Measurements from ENCODE around the gene CBX1. TPM values are rescaled to one million over a fixed set of nuclear protein-coding genes. Genes with fewer than 3 reads are reported as not detected.

CBX1 gene
- total and polyA plus RNA-seq, 2 of the 8 experiments (the other 6 are each of a cell fraction or from before 2014, with no cell fraction given), result 38.7 to 173 TPM

DNA sequence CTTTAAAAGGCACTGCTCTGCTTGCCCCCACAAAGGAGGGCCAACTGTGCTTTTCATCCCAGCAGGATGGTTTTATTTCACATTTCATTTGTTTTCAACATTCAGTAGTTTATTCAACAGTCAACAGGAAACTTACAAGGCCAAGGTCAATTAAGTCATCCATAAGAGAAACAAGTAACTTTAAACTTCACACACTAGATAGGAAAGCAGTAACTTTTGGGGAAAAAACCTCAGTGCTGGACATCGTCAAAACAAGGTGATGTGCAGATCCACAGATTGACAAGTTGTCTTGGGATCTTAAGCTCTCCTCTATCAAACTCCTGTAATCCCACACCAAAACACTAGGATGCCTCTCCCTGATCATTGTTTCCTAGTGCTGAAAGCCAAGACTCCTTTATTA lies 34.6 kb downstream of the CBX1 start:
- Histone ChIP-seq H3K4me3 (ENCODE audit: extremely low read depth in 1 of 4, insufficient read depth in 2 of 4, low read depth in 3 of 4, low read length in 4 of 4) (no peak overlapping the region), H3K23ac (ENCODE audit: insufficient read length) (no peak overlapping the region), H3K79me2 (ENCODE audit: control insufficient read depth in 1 of 2, insufficient read depth in 2 of 2, low read length in 2 of 2) (no peaks in the 10 kb centered on the region; a peak in 1 of 4 replicates), H2AFZ (ENCODE audit: low read length) (no peak overlapping the region), H2BK5ac (ENCODE audit: low read depth, low read length) (no peak overlapping the region), H2BK120ac (replicated peaks; ENCODE audit: low read depth, low read length) (no peak overlapping the region), H3K9ac (replicated peaks in 1 of 4; ENCODE audit: extremely low read depth in 1 of 4, low read depth in 3 of 4, low read length in 3 of 4) (no peak overlapping the region), H3K27me3 (replicated peaks in 1 of 4; ENCODE audit: control insufficient read depth in 3 of 4, extremely low read depth in 1 of 4, insufficient read depth in 3 of 4, low read length in 3 of 4) (no peaks in the 10 kb centered on the region), H3K56ac (replicated peaks; ENCODE audit: insufficient read length, low read depth, low read length) (no peak overlapping the region), H3K18ac (ENCODE audit: extremely low read depth, low read length) (no peak overlapping the region), H3K4me1 (replicated peaks in 1 of 4; ENCODE audit: control insufficient read depth in 3 of 4, insufficient read depth in 4 of 4, low read length in 3 of 4) (peaks cover 0 to 2% (median 0%) of the 10 kb centered on the region in 4 experiments; a peak in 1 of 7 replicates), H2BK15ac (ENCODE audit: low read length) (no peak overlapping the region), H3K23me2 (ENCODE audit: low read depth, low read length) (no peaks in the 10 kb centered on the region), H3K9me3 (ENCODE audit: insufficient read depth in 2 of 2, low read depth in 1 of 2, low read length in 1 of 2) (no peaks in the 10 kb centered on the region), H4K91ac (replicated peaks; ENCODE audit: insufficient read length, low read length) (no peak overlapping the region), H3K36me3 (ENCODE audit: control insufficient read depth in 2 of 4, insufficient read depth in 4 of 4, low read length in 3 of 4) (peaks cover 11 to 62% (median 29%) of the 10 kb centered on the region in 4 experiments), H2BK20ac (ENCODE audit: low read length) (no peak overlapping the region), H3K4ac (replicated peaks; ENCODE audit: insufficient read length, low read depth, low read length) (no peak overlapping the region), H4K8ac (ENCODE audit: extremely low read depth, insufficient read depth, low read length) (no peak overlapping the region), H3K14ac (ENCODE audit: insufficient read length) (no peak overlapping the region), H3K27ac (ENCODE audit: low read depth, low read length) (no peak overlapping the region), H3K4me2 (ENCODE audit: insufficient read depth in 1 of 2, low read depth in 2 of 2, low read length in 2 of 2) (no peak overlapping the region; a peak in 1 of 4 replicates), H3K79me1 (ENCODE audit: low read depth, low read length) (peaks cover 2% of the 10 kb centered on the region; the same call in 1 of the 2 replicates), H4K5ac (ENCODE audit: insufficient read length, low read depth, low read length) (no peak overlapping the region), H2AK5ac (ENCODE audit: low read depth, low read length) (no peak overlapping the region), H2BK12ac (ENCODE audit: low read depth, low read length) (no peak overlapping the region), H4K20me1 (replicated peaks in 1 of 2; ENCODE audit: control insufficient read depth in 1 of 2, insufficient read depth in 2 of 2, low read length in 2 of 2) (peaks cover 9 to 26% of the 10 kb centered on the region in 2 experiments)
- WGBS, 2 experiments (ENCODE audit: extremely low coverage in 1 of 2, insufficient coverage in 1 of 2, insufficient read length in 1 of 2, insufficient replicate concordance in 2 of 2, low coverage in 1 of 2, low lambda C conversion rate in 2 of 2, missing lambda C conversion rate in 1 of 2), result 89% methylated on average over 1 of the region's 1 CpG; no CpG with 5 or more reads in 1 of the 2 experiments
- FAIRE-seq (no peak), DNase-seq (ENCODE audit: low read depth in 1 of 2, low spot score in 2 of 2) (no peak)
- TF ChIP-seq E2F6 (IDR thresholded peaks at IDR 0.05), result no peak
- no peak for TF ChIP-seq CBX8 (IDR thresholded peaks at IDR 0.05; ENCODE audit: borderline replicate concordance, low read depth, low read length)
- no peak for TF ChIP-seq KDM5A (IDR thresholded peaks at IDR 0.05; ENCODE audit: low read length)
- no peak for TF ChIP-seq NRF1 (IDR thresholded peaks at IDR 0.05; ENCODE audit: low read depth, low read length)
- TF ChIP-seq POLR2A (IDR thresholded peaks at IDR 0.05; ENCODE audit: control extremely low read depth in 1 of 2, low read depth in 2 of 2, low read length in 2 of 2), result no peak
- POLR2A ChIA-PET (ENCODE audit: partially characterized antibody), result interaction anchor here (0.6 to 41.8 kb wide), 10 partner anchors 11 to 868 kb away, joined by 3 to 1227 read pairs (median 6); partner anchors contain the start of genes CBX1, CDK5RAP3, COPZ2 and NFE2L1
- CTCF ChIA-PET (ENCODE audit: partially characterized antibody), result interaction anchor here (0.5 to 5.9 kb wide), 17 partner anchors 8 to 68 kb away, joined by 3 to 78 read pairs (median 4); partner anchors contain the start of gene NFE2L1
